Osteoblast (primary cell): ENCODE data around the gene SLC8A2. TPM values are rescaled to one million over a fixed set of nuclear protein-coding genes. Genes with fewer than 3 reads are reported as not detected.
A peak's percentile ranks its signal among the peaks of the same experiment; 100 is the strongest.

Source experiments
- DNase-seq: peaks from one replicate; pipeline ENCODE4 v3.0.0; 2011; ENCODE audit warnings: low spot score, mixed read lengths; ENCODE audit not compliant: insufficient read length; ENCODE audit errors: missing footprints
- H2AFZ ChIP-seq: 2 replicates; pipeline ENCODE4 v1.6.0; 2011; ENCODE audit warnings: mild to moderate bottlenecking, low read length
- H3K27ac ChIP-seq: 2 replicates; pipeline ENCODE4 v1.5.1; 2011; ENCODE audit warnings: mild to moderate bottlenecking, low read depth, low read length, moderate library complexity
- H3K27me3 ChIP-seq: 2 replicates; pipeline ENCODE4 v1.6.0; 2012; ENCODE audit warnings: mild to moderate bottlenecking, control low read depth, inconsistent platforms, low read length, moderate library complexity; ENCODE audit not compliant: insufficient read depth
- H3K36me3 ChIP-seq: 2 replicates; pipeline ENCODE4 v1.5.1; 2011; ENCODE audit warnings: mild to moderate bottlenecking, low read length, control low read depth, moderate library complexity; ENCODE audit not compliant: insufficient read depth
- H3K4me1 ChIP-seq: 2 replicates; pipeline ENCODE4 v1.5.1; 2011; ENCODE audit warnings: mild to moderate bottlenecking, low read length, control low read depth, moderate library complexity; ENCODE audit not compliant: insufficient read depth
- H3K4me2 ChIP-seq: 2 replicates; pipeline ENCODE4 v1.6.0; 2011; ENCODE audit warnings: mild to moderate bottlenecking, low read length; ENCODE audit not compliant: insufficient read depth
- H3K4me3 ChIP-seq: fragments of 200-600 bp; sonication (generic); 3 replicates; pipeline ENCODE4 v1.5.1; 2012; ENCODE audit warnings: mild to moderate bottlenecking, low read length, inconsistent platforms; ENCODE audit not compliant: insufficient read depth
- H3K79me2 ChIP-seq: 2 replicates; pipeline ENCODE4 v1.6.0; 2012; ENCODE audit warnings: mild to moderate bottlenecking, low read length, control low read depth, inconsistent platforms; ENCODE audit not compliant: insufficient read depth
- H3K9me3 ChIP-seq: 2 replicates; pipeline ENCODE4 v1.5.1; 2011; ENCODE audit warnings: low read depth, low read length, control low read depth
- H4K20me1 ChIP-seq: 2 replicates; pipeline ENCODE4 v1.6.0; 2012; ENCODE audit warnings: mild to moderate bottlenecking, low read length, control low read depth; ENCODE audit not compliant: insufficient read depth
- CTCF ChIP-seq: IDR thresholded peaks from 2 replicates; pipeline ENCODE4 v1.5.1; 2011; ENCODE audit warnings: mild to moderate bottlenecking, low read depth, low read length, moderate library complexity; ENCODE audit errors: extremely low read depth
- total RNA-seq: library from RNA; depleted of rRNA; stranded (reverse); fragments of >200 nt; gene quantifications from 2 replicates; pipeline ENCODE4 v1.2.3, GENCODE V29; 2012

Gene SLC8A2
- total RNA-seq, 1 donor = 0.36 TPM

GRCh38 chr19:47447470-47448359, 24.0 kb downstream of the SLC8A2 start:
- peak; percentile 87 for DNase-seq
- peak overlapping the region; percentile 39 for H3K4me2 ChIP-seq
- no peaks in the 10 kb centered on the region for H3K79me2 ChIP-seq
- H2AFZ ChIP-seq = no peak overlapping the region
- no peaks in the 10 kb centered on the region for H3K36me3 ChIP-seq
- H3K4me3 ChIP-seq = peak overlapping the region; percentile 22
- H3K27ac ChIP-seq = no peak overlapping the region
- no peak for TF ChIP-seq CTCF
- H3K27me3 ChIP-seq = peaks cover 74% of the 10 kb centered on the region
- no peaks in the 10 kb centered on the region for H4K20me1 ChIP-seq
- no peaks in the 10 kb centered on the region for H3K4me1 ChIP-seq
- H3K9me3 ChIP-seq = no peaks in the 10 kb centered on the region

DNA sequence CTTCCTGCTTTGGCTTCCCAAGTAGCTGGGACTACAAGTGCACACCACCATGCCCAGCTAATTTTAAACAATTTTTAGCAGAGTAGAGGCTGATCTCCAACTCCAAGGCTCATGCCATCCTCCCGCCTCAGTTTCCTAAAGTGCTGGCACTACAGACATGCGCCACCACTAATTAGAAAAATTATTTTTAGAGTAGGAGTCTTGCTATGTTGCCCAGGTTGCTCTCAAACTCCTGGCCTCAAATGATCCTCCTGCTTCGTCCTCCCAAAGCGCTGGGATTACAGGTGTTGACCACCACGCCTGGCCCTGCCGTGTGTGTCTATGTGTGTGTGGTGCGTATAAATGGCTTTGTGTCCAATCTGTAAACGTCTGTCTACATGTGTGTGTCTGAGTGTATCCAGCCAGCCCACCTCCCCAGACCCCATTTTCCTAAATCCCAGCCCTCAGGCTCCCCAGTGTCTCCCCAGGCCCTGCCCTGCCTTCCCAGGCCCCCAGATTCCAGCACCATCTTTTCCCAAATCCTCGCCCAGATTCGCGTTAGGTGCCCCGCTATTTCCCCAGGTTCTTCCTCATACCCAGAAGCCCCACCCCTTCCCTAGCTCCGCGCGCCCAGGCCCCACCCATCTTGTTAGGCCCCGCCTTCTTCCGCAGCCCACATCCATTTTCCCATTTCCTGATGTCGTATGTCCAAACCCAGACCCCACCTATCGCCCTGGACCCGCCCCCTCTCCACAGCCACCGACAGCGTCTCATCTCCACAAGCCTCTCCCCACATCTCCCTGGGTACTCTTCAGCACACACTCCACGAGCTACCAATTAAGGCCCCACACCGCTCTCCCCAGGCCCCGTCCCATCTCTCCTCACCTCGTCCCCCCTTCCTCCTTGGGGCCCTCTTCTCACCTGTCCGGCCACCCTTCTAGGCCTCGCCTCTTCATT, 24.9 kb downstream of the SLC8A2 start:
- H3K27ac ChIP-seq = no peak overlapping the region
- no peak overlapping the region for H3K4me3 ChIP-seq
- DNase-seq = no peak
- no peak for TF ChIP-seq CTCF
- H3K4me1 ChIP-seq = no peaks in the 10 kb centered on the region
- no peaks in the 10 kb centered on the region for H4K20me1 ChIP-seq
- no peaks in the 10 kb centered on the region for H3K79me2 ChIP-seq
- H3K36me3 ChIP-seq = no peaks in the 10 kb centered on the region
- no peak overlapping the region for H2AFZ ChIP-seq
- no peaks in the 10 kb centered on the region for H3K9me3 ChIP-seq
- H3K4me2 ChIP-seq = no peak overlapping the region
- H3K27me3 ChIP-seq = peaks cover 72% of the 10 kb centered on the region

DNA sequence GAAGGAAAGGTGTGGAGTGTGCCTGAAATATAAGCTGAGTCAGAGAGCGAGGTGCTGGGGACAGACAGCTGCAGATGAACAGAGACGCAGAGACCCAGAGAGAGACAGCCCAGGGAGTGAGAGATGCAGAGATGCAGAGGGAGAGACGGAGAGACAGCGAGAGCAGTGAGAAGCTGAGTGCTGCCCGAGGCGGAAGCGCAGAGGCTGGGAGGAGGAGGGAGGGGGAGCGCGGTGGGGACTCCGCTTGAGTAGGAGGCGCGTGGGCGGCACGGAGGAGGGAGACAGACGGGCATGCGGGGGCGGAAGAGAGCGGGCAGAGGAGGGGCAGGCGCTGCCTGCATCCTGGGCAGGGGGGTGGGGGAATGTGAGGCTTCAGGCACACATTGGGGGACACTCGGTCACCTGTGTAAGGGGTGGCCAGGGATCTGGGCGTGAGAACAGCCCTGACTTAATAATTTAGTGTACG, 25.7 kb downstream of the SLC8A2 start:
- no peaks in the 10 kb centered on the region for H3K9me3 ChIP-seq
- H3K79me2 ChIP-seq = no peaks in the 10 kb centered on the region
- no peaks in the 10 kb centered on the region for H3K4me1 ChIP-seq
- peaks cover 71% of the 10 kb centered on the region for H3K27me3 ChIP-seq
- no peak overlapping the region for H3K4me3 ChIP-seq
- peak; percentile 77 for DNase-seq
- H2AFZ ChIP-seq = no peak overlapping the region
- no peaks in the 10 kb centered on the region for H3K36me3 ChIP-seq
- TF ChIP-seq CTCF = no peak
- no peak overlapping the region for H3K27ac ChIP-seq
- H3K4me2 ChIP-seq = no peak overlapping the region
- H4K20me1 ChIP-seq = no peaks in the 10 kb centered on the region
